ENCODE results near the gene ALPK1. TPM values are rescaled to one million over a fixed set of nuclear protein-coding genes. Genes with fewer than 3 reads are reported as not detected.
"Not testable (repeated sequence)": the region's sequence is repeated elsewhere in the genome, so short reads cannot be mapped to it uniquely, and the experiment has no call there.

Gene ALPK1
- total RNA-seq, 1 experiment from 2014 or later = 13.5 TPM

DNA sequence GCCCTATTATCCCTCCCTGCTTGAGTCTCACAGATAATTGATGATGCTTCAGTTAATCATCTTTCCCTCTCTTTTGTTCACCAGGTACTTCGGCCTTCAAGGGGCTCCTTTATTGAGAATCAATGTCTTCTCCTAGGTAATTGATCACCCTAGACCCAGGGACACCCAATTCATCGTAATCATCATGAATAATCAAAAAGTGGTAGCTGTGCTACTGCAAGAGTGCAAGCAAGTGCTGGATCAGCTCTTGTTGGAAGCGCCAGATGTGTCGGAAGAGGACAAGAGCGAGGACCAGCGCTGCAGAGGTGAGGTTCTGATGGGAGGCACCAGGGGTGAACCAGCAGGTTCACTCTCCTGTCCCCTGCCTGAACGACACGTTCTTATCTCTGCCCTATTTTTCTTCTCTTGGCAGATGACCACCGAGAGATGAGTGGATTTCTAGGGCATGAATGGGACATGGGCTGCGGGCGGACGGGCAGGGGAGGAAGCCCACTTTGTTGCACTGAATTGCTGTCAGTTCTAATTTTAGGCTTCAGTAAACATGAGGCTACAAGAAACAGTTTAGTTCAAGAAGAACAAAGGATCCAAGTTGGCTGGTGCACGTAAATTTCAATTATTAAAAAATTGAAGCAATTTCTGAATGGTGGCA is 80.5 kb downstream of the ALPK1 start:
- DNase-seq (ENCODE audit: low read depth) = no peak

GRCh38 chr4:112378243-112378620 is 81.1 kb downstream of the ALPK1 start:
- no peak for DNase-seq (ENCODE audit: low read depth)

DNA sequence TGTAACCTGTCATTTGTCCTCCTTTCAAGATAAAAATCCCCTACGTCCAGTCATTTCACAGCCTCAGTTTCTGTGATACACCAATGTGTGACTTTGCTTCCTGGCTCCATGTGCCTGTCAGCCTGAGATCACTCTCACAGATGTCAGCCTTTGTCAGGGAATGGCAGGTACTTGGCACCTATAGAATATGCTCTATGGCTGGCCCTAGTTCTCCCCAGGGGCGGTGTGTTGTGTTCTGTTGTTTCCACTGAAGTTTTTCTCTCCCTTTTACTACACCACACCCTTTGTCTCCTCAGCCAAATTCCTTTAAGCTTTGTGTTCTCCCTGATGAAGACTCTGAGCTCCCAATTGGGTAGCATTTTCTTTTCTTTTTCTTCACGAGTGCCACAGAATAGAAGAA is 81.7 kb downstream of the ALPK1 start:
- peak; percentile 31 for DNase-seq (ENCODE audit: low read depth)

- DNase-seq (ENCODE audit: low read depth) = no peak
Measured at GRCh38 chr4:112379306-112379705, 82.1 kb downstream of the ALPK1 start.

DNA sequence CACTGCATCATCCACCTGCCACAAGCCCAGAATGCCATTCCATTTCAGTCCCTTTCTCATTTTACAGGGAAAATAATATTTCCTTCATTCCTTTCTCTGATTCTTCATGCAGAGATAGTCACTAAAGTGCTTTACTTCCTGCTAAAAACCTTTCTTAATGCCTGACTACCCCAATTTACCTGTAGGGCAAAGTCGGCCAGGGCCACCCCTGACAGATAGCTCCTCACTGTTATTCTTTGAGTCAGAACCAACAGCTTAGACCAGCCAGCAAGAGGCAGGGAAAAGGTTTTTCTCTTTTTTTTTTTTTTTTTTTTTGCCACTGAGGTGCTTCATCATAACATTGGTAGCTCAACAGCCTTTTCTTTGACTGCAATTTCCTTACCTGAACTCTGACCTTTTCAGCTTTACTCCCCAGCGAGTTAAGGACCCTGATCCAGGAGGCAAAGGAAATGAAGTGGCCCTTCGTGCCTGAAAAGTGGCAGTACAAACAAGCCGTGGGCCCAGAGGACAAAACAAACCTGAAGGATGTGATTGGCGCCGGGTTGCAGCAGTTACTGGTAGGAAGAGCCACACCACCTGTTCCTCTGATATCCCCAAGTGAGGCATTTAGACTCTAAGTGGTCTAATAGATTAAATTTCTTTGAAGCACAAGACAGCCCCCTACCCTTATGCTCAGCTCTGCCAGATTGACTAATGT is 85.0 kb downstream of the ALPK1 start:
- DNase-seq (ENCODE audit: low read depth) = no peak

DNA sequence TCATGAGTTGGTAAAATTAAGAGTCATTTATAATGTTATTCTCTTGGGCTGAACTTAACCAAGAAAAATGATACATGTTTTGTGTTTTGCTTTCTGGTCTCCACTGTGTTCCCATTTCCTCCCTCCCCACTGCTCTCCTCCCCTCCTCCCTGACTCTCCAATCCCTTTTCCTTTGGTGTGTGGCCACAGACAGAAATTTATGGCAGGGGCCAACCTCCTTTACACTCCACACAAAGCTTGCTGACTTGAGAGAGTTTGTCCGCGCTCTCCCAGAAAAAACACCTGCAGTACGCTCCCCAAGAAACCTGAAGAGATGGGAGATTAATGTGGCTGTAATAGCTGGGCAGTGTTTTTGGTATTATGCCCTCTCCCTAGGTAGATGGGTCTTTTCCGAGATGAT is 88.9 kb downstream of the ALPK1 start:
- no peak for DNase-seq (ENCODE audit: low read depth)

DNA sequence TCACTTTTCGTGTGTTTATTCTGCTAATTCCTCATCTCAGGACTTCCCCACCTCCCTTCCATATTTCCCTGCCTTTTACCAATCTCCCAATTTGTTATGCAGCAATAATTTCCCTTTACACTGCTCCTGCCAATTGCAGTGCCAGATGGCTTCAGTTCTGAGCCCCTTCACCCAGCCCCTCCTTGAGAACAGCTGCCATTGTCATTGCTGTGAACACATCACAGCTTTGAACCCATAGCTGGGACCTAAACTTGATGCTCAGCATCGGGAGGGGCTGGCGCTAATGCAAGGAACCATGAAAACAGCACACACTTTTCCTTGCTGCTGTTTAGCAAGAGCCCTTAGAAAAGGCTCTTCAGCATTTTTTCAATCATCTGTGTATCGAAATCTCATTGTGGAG is 104.9 kb downstream of the ALPK1 start:
- DNase-seq (ENCODE audit: low read depth) = no peak

DNA sequence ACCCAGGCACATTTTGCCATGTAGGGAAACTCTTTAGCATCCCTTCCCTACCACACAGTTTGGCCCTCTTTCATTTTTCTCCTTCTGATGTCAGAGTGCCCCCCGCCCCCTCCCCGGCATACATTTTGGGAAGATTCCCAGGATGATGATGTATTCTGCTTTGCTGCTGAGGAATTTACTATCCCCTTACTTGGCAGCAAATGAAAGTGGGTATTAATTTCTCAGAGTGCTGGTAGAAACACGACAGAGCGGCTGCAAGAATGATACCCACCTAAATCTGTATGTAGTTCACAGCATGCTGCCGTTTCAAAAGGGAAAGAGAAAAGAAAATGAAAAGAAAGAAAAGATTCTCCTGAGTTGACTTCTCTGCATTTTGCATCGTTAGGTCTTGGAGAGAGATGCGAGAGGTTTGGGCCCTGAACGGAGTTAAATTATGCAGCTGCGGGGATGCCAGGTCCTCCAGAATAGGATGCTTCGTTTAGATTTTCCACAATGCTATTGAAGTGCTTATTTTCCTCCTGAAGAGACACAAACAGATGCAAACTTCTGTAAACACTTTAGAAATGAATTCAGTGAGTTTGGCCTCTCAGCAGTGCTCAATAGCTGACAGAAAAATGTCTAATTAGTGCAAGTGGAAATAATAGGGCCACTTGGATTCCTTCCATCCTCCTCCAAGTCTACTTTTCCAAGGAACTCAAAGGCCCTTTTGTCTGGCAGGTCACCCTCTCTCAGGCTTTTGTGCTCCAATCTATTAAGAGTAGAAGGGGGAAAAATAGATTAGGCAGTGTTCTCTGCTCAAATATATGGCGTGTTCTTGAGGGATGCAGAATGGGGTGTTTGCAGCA is 106.2 kb downstream of the ALPK1 start:
- no peak for DNase-seq (ENCODE audit: low read depth)

DNA sequence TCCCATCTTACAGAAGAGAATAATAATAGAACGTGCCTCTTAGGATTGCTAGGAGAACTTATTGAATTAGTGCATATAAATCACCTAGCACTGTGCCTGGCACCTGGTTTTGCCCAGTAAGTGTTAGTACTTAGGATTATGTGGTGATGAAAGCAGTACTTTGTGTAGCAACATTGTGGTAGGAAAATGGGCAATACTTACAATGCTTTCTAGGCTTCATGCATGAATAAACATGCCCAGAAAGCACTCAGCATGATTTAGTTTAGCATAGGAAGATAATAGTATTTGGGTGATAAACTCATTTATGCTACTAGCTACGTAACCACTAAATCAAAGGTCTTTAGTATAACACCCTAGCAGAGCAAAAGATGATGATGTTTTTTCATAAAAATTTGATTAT is 113.2 kb downstream of the ALPK1 start:
- DNase-seq (ENCODE audit: low read depth) = no peak

- DNase-seq (ENCODE audit: low read depth) = no peak
Measured at GRCh38 chr4:112410804-112411203, 113.6 kb downstream of the ALPK1 start.

DNA sequence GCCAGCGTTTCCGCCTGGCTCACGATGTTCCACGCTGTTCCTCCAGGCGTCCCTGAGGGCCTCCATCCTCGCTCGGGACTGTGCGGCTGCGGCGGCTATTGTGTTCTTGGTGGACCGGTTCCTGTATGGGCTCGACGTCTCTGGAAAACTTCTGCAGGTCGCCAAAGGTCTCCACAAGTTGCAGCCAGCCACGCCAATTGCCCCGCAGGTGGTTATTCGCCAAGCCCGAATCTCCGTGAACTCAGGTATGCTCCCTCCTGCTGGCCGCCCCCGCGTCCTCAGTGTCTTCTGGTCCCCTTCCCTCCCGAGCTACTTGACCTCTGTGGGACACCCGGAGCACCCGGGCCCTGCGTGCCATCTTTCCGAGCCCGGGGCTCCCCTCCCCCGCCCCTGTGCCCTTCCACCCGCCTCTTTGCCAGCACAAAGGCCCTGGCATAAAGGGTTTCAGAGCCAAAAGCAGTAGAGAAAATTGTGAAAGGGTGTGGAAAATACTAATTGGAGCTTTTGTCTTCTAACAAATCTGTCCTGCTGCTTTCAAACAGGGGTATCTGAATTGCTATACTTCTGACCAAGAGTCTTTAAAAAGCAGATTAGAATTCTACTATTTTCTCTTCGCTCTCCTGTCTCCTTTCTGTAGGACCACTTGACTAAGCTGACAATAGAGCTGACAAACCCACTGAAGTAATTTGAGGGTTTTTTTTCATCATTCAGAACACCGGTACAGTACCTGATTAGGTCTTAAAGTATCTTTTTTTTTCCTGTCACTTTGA is 114.8 kb downstream of the ALPK1 start:
- DNase-seq (ENCODE audit: low read depth) = no peak

GRCh38 chr4:112416464-112416863 is 119.3 kb downstream of the ALPK1 start:
- no peak for DNase-seq (ENCODE audit: low read depth)

GRCh38 chr4:112418092-112418491 is 120.9 kb downstream of the ALPK1 start:
- no peak for DNase-seq (ENCODE audit: low read depth)

DNA sequence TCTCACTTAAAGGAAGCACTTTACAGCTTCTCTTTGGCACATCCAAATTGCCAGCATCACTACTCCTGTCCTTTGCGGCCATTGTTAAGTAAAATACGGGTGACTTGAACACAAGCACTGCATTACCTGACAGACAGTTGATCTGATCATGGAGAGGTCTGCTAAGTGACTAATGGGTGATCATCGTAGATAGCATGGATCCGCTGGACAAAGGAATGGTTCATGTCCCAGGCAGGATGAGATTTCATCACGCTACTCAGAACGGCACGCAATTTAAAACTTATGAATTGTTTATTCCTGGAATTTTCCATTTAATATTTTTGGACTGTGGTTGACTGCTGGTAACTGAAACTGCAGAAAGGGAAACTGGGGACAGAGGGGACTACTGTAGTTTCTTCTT is 124.7 kb downstream of the ALPK1 start:
- DNase-seq (ENCODE audit: low read depth) = no peak

- DNase-seq (ENCODE audit: low read depth) = no peak
Measured at GRCh38 chr4:112422644-112423043, 125.5 kb downstream of the ALPK1 start.

DNA sequence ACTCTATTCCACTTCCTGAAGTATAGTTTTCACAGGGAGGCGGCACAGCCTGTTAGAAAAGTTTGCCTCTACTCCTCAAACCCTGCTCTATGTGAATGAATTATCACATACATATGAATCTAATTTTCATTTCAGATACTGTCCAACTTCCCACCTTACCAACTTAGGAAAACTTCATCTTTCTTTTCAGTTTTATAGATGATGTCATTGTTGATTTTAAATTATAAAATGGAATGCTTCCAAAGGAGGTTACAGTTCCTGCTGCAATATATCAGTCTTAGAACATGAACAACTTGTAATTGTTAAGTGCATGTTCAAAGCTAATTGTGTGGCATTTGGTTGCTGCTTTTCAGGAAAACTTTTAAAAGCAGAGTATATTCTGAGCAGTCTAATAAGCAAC is 126.4 kb downstream of the ALPK1 start:
- DNase-seq (ENCODE audit: low read depth) = no peak

- DNase-seq (ENCODE audit: low read depth) = no peak
Measured at GRCh38 chr4:112425823-112426222, 128.7 kb downstream of the ALPK1 start.

- DNase-seq (ENCODE audit: low read depth) = no peak
Measured at GRCh38 chr4:112426416-112426815, 129.2 kb downstream of the ALPK1 start.

DNA sequence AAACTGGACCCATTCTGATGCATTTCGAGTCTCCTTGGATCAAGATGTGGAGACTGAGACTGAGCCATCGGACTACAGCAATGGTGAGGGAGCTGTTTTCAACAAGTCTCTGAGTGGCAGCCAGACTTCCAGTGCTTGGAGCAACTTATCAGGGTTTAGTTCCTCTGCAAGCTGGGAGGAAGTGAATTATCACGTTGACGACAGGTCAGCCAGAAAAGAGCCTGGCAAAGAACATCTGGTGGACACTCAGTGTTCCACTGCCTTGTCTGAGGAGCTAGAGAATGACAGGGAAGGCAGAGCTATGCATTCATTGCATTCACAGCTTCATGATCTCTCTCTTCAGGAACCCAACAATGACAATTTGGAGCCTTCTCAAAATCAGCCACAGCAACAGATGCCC is 134.0 kb downstream of the ALPK1 start:
- DNase-seq (ENCODE audit: low read depth) = no peak

DNA sequence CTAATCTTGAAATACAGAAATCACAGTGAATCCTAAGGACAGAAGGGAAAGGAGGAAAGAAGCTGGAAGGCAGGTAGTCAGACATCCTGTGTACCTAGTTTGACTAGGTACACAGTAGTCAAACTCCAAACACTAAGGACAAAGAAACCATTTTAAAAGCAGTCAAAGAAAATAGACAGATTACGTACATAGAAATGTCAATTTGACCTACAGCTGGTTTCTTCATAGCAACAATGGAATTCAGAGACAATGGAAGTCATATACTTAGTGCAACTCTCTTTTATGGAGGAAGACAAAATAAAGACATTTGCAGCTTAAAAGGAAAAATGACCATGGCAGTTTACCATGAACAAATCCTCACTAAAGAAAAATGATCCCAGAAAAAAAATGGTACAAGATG is 139.8 kb downstream of the ALPK1 start:
- DNase-seq (ENCODE audit: low read depth) = no peak

- not testable (repeated sequence) for DNase-seq (ENCODE audit: low read depth)
Measured at GRCh38 chr4:112442226-112442625, 145.1 kb downstream of the ALPK1 start.

All from LHCN-M2 (cell line).